ENCODE results near the gene KIF3B.

- no peak for TF ChIP-seq SUZ12 (IDR thresholded peaks at IDR 0.05)
- no peak for TF ChIP-seq HDGF (IDR thresholded peaks at IDR 0.05; ENCODE audit: borderline replicate concordance)
- TF ChIP-seq TARDBP (IDR thresholded peaks at IDR 0.05) = no peak
- TF ChIP-seq ELF4 (IDR thresholded peaks at IDR 0.05) = no peak
- TF ChIP-seq FOXM1 (IDR thresholded peaks at IDR 0.05; ENCODE audit: borderline replicate concordance) = no peak
- no peak for TF ChIP-seq PKNOX1 (IDR thresholded peaks at IDR 0.05)
- TF ChIP-seq NFRKB (IDR thresholded peaks at IDR 0.05) = no peak
- TF ChIP-seq BHLHE40 (IDR thresholded peaks at IDR 0.05; ENCODE audit: borderline replicate concordance) = no peak
Observed at GRCh38 chr20:32227744-32228688, 49.4 kb upstream of the KIF3B start.

Data from HEK293T (cell line).